H9 (cell line): ENCODE data around the gene DGKB. TPM values are rescaled to one million over a fixed set of nuclear protein-coding genes. Genes with fewer than 3 reads are reported as not detected.

Experiments used
- DNase-seq: peaks from one replicate; pipeline ENCODE4 v3.0.0-alpha.2; 2017
- H2AFZ ChIP-seq: one replicate; pipeline ENCODE4 v1.6.1; 2013; ENCODE audit warnings: mild to moderate bottlenecking, low read length, control low read depth, moderate library complexity
- H2AK5ac ChIP-seq: 2 replicates; pipeline ENCODE4 v1.6.1; 2013; ENCODE audit warnings: low read length, control low read depth, mixed read lengths; ENCODE audit not compliant: insufficient read length
- H2BK120ac ChIP-seq: one replicate; pipeline ENCODE4 v1.6.1; 2013; ENCODE audit warnings: low read depth, mild to moderate bottlenecking, low read length, control low read depth, inconsistent platforms; ENCODE audit not compliant: poor library complexity, severe bottlenecking
- H2BK12ac ChIP-seq: 2 replicates; pipeline ENCODE4 v1.6.1; 2013; ENCODE audit warnings: low read length, control low read depth, mixed read lengths, low read depth; ENCODE audit not compliant: insufficient read length
- H2BK15ac ChIP-seq: 2 replicates; pipeline ENCODE4 v1.6.1; 2013; ENCODE audit warnings: low read depth, low read length, control low read depth
- H2BK20ac ChIP-seq: one replicate; pipeline ENCODE4 v1.6.1; 2013; ENCODE audit warnings: low read depth, mild to moderate bottlenecking, low read length, control low read depth, inconsistent platforms; ENCODE audit not compliant: poor library complexity, severe bottlenecking
- H2BK5ac ChIP-seq: 2 replicates; pipeline ENCODE4 v1.6.1; 2013; ENCODE audit warnings: low read length, control low read depth, mixed read lengths; ENCODE audit not compliant: insufficient read length
- H3K14ac ChIP-seq: 2 replicates; pipeline ENCODE4 v1.6.1; 2013; ENCODE audit warnings: low read length, control low read depth; ENCODE audit not compliant: insufficient read depth
- H3K18ac ChIP-seq: 2 replicates; pipeline ENCODE4 v1.6.1; 2013; ENCODE audit warnings: low read depth, mild to moderate bottlenecking, mixed read lengths, low read length, control low read depth; ENCODE audit not compliant: insufficient read length
- H3K23ac ChIP-seq: 2 replicates; pipeline ENCODE4 v1.6.1; 2013; ENCODE audit warnings: low read length, control low read depth, mixed read lengths, low read depth; ENCODE audit not compliant: insufficient read length
- H3K23me2 ChIP-seq: 2 replicates; pipeline ENCODE4 v1.6.1; 2013; ENCODE audit warnings: low read depth, mild to moderate bottlenecking, mixed read lengths, low read length, control low read depth; ENCODE audit not compliant: insufficient read length, poor library complexity, severe bottlenecking
- H3K27ac ChIP-seq: 2 replicates; pipeline ENCODE4 v1.5.1; 2013; ENCODE audit warnings: low read length, control low read depth, mixed read lengths, low read depth; ENCODE audit not compliant: insufficient read length
- H3K27me3 ChIP-seq: 2 replicates; pipeline ENCODE4 v1.6.1; 2013; ENCODE audit warnings: low read length, control low read depth, inconsistent platforms; ENCODE audit not compliant: insufficient read depth
- H3K4ac ChIP-seq: 2 replicates; pipeline ENCODE4 v1.6.1; 2013; ENCODE audit warnings: low read depth, mild to moderate bottlenecking, control low read depth, inconsistent platforms, low read length, moderate library complexity
- H3K4me1 ChIP-seq: 2 replicates; pipeline ENCODE4 v1.6.1; 2013; ENCODE audit warnings: low read length, control low read depth, inconsistent platforms; ENCODE audit not compliant: insufficient read depth
- H3K4me2 ChIP-seq: 2 replicates; pipeline ENCODE4 v1.6.1; 2013; ENCODE audit warnings: low read length, control low read depth, mixed read lengths; ENCODE audit not compliant: insufficient read length, insufficient read depth
- H3K56ac ChIP-seq: 2 replicates; pipeline ENCODE4 v1.6.1; 2013; ENCODE audit warnings: low read depth, mild to moderate bottlenecking, mixed read lengths, low read length, control low read depth; ENCODE audit not compliant: insufficient read length
- H3K79me1 ChIP-seq: 2 replicates; pipeline ENCODE4 v1.6.1; 2013; ENCODE audit warnings: low read depth, mild to moderate bottlenecking, moderate library complexity, low read length, control low read depth, inconsistent platforms; ENCODE audit not compliant: insufficient read depth, poor library complexity, severe bottlenecking
- H3K79me2 ChIP-seq: 2 replicates; pipeline ENCODE4 v1.6.1; 2013; ENCODE audit warnings: low read length, control low read depth, inconsistent platforms; ENCODE audit not compliant: insufficient read depth
- H3K9ac ChIP-seq: 2 replicates; pipeline ENCODE4 v1.6.1; 2013; ENCODE audit warnings: low read length, control low read depth, mixed read lengths; ENCODE audit not compliant: insufficient read length; ENCODE audit errors: extremely low read depth
- H3K9me3 ChIP-seq: one replicate; pipeline ENCODE4 v1.6.1; 2013; ENCODE audit warnings: low read depth, low read length, inconsistent platforms; ENCODE audit not compliant: control insufficient read depth
- H3T11ph ChIP-seq: one replicate; pipeline ENCODE4 v1.6.1; 2013; ENCODE audit warnings: mild to moderate bottlenecking, low read length, control low read depth, inconsistent platforms
- H4K20me1 ChIP-seq: one replicate; pipeline ENCODE4 v1.6.1; 2013; ENCODE audit not compliant: control insufficient read depth, insufficient read length, insufficient read depth
- H4K5ac ChIP-seq: 2 replicates; pipeline ENCODE4 v1.6.1; 2013; ENCODE audit warnings: low read depth, mild to moderate bottlenecking, mixed read lengths, low read length, control low read depth; ENCODE audit not compliant: insufficient read length
- H4K8ac ChIP-seq: replicated peaks from 2 replicates; pipeline ENCODE4 v1.6.1; 2013; ENCODE audit warnings: low read length, control low read depth, mixed read lengths, low read depth; ENCODE audit not compliant: insufficient read length
- H4K91ac ChIP-seq: 2 replicates; pipeline ENCODE4 v1.6.1; 2013; ENCODE audit warnings: low read depth, mild to moderate bottlenecking, moderate library complexity, mixed read lengths, low read length, control low read depth; ENCODE audit not compliant: insufficient read length
- H3K27ac Mint-ChIP-seq, 3 experiments: 2 replicates in 2 of 3; 3 replicates in 1 of 3; pipeline ENCODE4 v1.8.0; 2020 to 2021; ENCODE audit warnings: mixed read lengths in 3 of 3, mild to moderate bottlenecking in 1 of 3, moderate library complexity in 1 of 3
- H3K27me3 Mint-ChIP-seq: 2 replicates; pipeline ENCODE4 v1.8.0; 2021; ENCODE audit warnings: low read depth, mild to moderate bottlenecking, moderate library complexity, mixed read lengths
- H3K36me3 Mint-ChIP-seq, 3 experiments: 2 replicates in 2 of 3; 3 replicates in 1 of 3; pipeline ENCODE4 v1.8.0; 2020 to 2021; ENCODE audit warnings: low read depth in 3 of 3, mixed read lengths in 3 of 3; ENCODE audit not compliant: insufficient read depth in 1 of 3
- H3K4me1 Mint-ChIP-seq, 2 experiments: 2 replicates each; pipeline ENCODE4 v1.8.0; 2020; ENCODE audit warnings: mixed read lengths in 2 of 2
- H3K4me3 Mint-ChIP-seq, 2 experiments: 2 replicates in 1 of 2; 3 replicates in 1 of 2; pipeline ENCODE4 v1.8.0; 2020 to 2021; ENCODE audit warnings: mild to moderate bottlenecking in 2 of 2, mixed read lengths in 2 of 2, moderate library complexity in 1 of 2
- H3K9me3 Mint-ChIP-seq, 2 experiments: 2 replicates in 1 of 2; 3 replicates in 1 of 2; pipeline ENCODE4 v1.8.0; 2020; ENCODE audit warnings: mild to moderate bottlenecking in 2 of 2, mixed read lengths in 2 of 2, moderate library complexity in 1 of 2
- CTCF ChIP-seq: fragments of 200-600 bp; sonication (generic); conservative IDR thresholded peaks from 3 replicates; pipeline ENCODE4 v1.8.0; 2021; ENCODE audit warnings: antibody characterized with exemption, mild to moderate bottlenecking
- WGBS: extraction: QIAGEN DNeasy Blood & Tissue Kit; methylation state at CpG from one replicate; pipeline ENCODE4 v1.1.7; 2013; ENCODE audit warnings: missing lambda C conversion rate, low lambda C conversion rate, mixed read lengths; ENCODE audit not compliant: insufficient read length; ENCODE audit errors: extremely low coverage; 5-methylcytosine and 5-hydroxymethylcytosine counted together
- total RNA-seq: library from RNA; stranded (reverse); gene quantifications from 2 replicates; pipeline ENCODE4 v1.2.1, GENCODE V29; 2021

The DGKB gene
- total RNA-seq, 1 experiment from 2014 or later: 0.26 TPM

DNA sequence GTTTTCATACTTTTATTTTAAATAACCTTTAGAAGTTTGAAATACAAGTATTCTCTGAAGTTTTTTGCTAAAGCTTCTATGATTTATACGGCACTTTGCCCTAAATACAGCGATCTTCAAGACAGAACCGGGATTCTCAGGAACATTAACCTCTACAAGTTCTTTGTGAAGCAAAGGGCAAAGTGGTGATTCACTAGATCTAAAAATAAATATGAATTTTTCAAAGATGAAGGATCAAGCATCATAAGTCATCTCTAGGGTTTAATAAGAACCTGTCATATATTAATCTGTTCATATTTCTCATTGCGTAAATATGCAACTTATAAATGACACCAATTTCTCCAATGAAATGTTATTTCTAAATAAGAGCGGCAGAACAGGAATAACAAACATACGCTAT lies 30.7 kb downstream of the DGKB start:
- no peak overlapping the region for H3K9ac ChIP-seq
- no peak overlapping the region for H2BK15ac ChIP-seq
- H3K27me3 ChIP-seq: no peaks in the 10 kb centered on the region
- H3K4me1 ChIP-seq: no peaks in the 10 kb centered on the region
- no peak overlapping the region for H3K18ac ChIP-seq
- H2AK5ac ChIP-seq: no peak overlapping the region
- no peak overlapping the region for H3K56ac ChIP-seq
- TF ChIP-seq CTCF: no peak
- H3K9me3 Mint-ChIP-seq: peaks cover 4 to 11% of the 10 kb centered on the region in 2 experiments; a peak in 4 of 5 replicates
- H3K4ac ChIP-seq: no peak overlapping the region
- H4K91ac ChIP-seq: no peak overlapping the region
- no peak overlapping the region for H4K5ac ChIP-seq
- no peak overlapping the region for H4K8ac ChIP-seq
- no peak overlapping the region for H2BK120ac ChIP-seq
- H3K9me3 ChIP-seq: no peaks in the 10 kb centered on the region
- no peaks in the 10 kb centered on the region for H3K27me3 Mint-ChIP-seq
- H3K4me3 Mint-ChIP-seq: no peak overlapping the region
- H2AFZ ChIP-seq: no peak overlapping the region
- H3K4me1 Mint-ChIP-seq: peaks cover 0 to 3% of the 10 kb centered on the region in 2 experiments; a peak in 2 of 4 replicates
- H3K27ac ChIP-seq: no peak overlapping the region
- no peak overlapping the region for H3T11ph ChIP-seq
- H3K4me2 ChIP-seq: no peak overlapping the region
- no peaks in the 10 kb centered on the region for H3K79me2 ChIP-seq
- H3K79me1 ChIP-seq: no peaks in the 10 kb centered on the region
- H4K20me1 ChIP-seq: no peaks in the 10 kb centered on the region
- H2BK12ac ChIP-seq: no peak overlapping the region
- no peak overlapping the region for H3K14ac ChIP-seq
- H3K23ac ChIP-seq: no peak overlapping the region
- no peak overlapping the region for H2BK5ac ChIP-seq
- H3K36me3 Mint-ChIP-seq: peaks cover 4% of the 10 kb centered on the region in 3 experiments; a peak in 6 of 7 replicates
- H3K23me2 ChIP-seq: no peaks in the 10 kb centered on the region
- no peak overlapping the region for H3K27ac Mint-ChIP-seq
- no CpG with 5 or more reads among the region's 6 CpGs for WGBS
- no peak overlapping the region for H2BK20ac ChIP-seq
- no peak for DNase-seq
